Liver (tissue), 9 donors: ENCODE measurements around the gene ROMO1. TPM values are rescaled to one million over a fixed set of nuclear protein-coding genes. Genes with fewer than 3 reads are reported as not detected.
"Not testable (repeated sequence)": the region's sequence is repeated elsewhere in the genome, so short reads cannot be mapped to it uniquely, and the experiment has no call there.

Experiments
- DNase-seq: peaks from one replicate; pipeline ENCODE4 v3.0.0-alpha.2; 2017; ENCODE audit warnings: low spot score
- H3K27ac ChIP-seq, 2 donors: one replicate each; pipeline ENCODE4 v1.7.0; 2013; ENCODE audit warnings: inconsistent platforms in 2 of 2, low read length in 2 of 2, control low read depth in 1 of 2, low read depth in 1 of 2, mild to moderate bottlenecking in 1 of 2
- H3K27me3 ChIP-seq, 4 donors: one replicate each; pipeline versions ENCODE4 v1.6.1 to v1.7.0; 2013; ENCODE audit warnings: low read length in 3 of 4, inconsistent platforms in 1 of 4, mild to moderate bottlenecking in 1 of 4, moderate library complexity in 1 of 4; ENCODE audit not compliant: control insufficient read depth in 4 of 4, insufficient read depth in 4 of 4
- H3K36me3 ChIP-seq, 4 donors: one replicate each; pipeline versions ENCODE4 v1.6.1 to v1.7.0; 2013; ENCODE audit warnings: low read length in 3 of 4, mild to moderate bottlenecking in 3 of 4, low read depth in 1 of 4, moderate library complexity in 1 of 4; ENCODE audit not compliant: control insufficient read depth in 4 of 4, insufficient read depth in 3 of 4
- H3K4me1 ChIP-seq, 4 donors: one replicate each; pipeline versions ENCODE4 v1.6.1 to v1.7.0; 2013; ENCODE audit warnings: low read length in 3 of 4, mild to moderate bottlenecking in 3 of 4, moderate library complexity in 1 of 4; ENCODE audit not compliant: control insufficient read depth in 4 of 4, insufficient read depth in 4 of 4
- H3K4me3 ChIP-seq, 3 donors: one replicate each; pipeline versions ENCODE4 v1.6.1 to v1.7.0; 2013; ENCODE audit warnings: low read length in 3 of 3, control low read depth in 1 of 3, low read depth in 1 of 3, mild to moderate bottlenecking in 1 of 3
- H3K9ac ChIP-seq, 2 donors: one replicate each; pipeline ENCODE4 v1.7.0; 2013; ENCODE audit warnings: low read length in 2 of 2, mild to moderate bottlenecking in 2 of 2, moderate library complexity in 2 of 2, control low read depth in 1 of 2, low read depth in 1 of 2
- H3K9me3 ChIP-seq, 4 donors: one replicate each; pipeline versions ENCODE4 v1.6.1 to v1.7.0; 2013; ENCODE audit warnings: low read length in 3 of 4; ENCODE audit not compliant: control insufficient read depth in 4 of 4
- EGR1 ChIP-seq, 2 donors: IDR thresholded peaks; 2 replicates each; pipeline ENCODE4 v1.6.1; 2016 to 2018; ENCODE audit warnings: antibody characterized with exemption in 2 of 2, low read depth in 2 of 2
- FOXA1 ChIP-seq: IDR thresholded peaks from 2 replicates; pipeline ENCODE4 v1.6.1; 2016; ENCODE audit warnings: antibody characterized with exemption
- FOXA2 ChIP-seq: IDR thresholded peaks from 2 replicates; pipeline ENCODE4 v1.6.1; 2016; ENCODE audit warnings: antibody characterized with exemption
- GABPA ChIP-seq, 2 donors: IDR thresholded peaks in 1 of 2; conservative IDR thresholded peaks in 1 of 2; 2 replicates each; pipeline ENCODE4 v1.6.1; 2016; ENCODE audit warnings: antibody characterized with exemption in 2 of 2, mild to moderate bottlenecking in 1 of 2, moderate library complexity in 1 of 2
- HNF4A ChIP-seq, 2 donors: conservative IDR thresholded peaks; 2 replicates each; pipeline ENCODE4 v1.6.1; 2016; ENCODE audit warnings: antibody characterized with exemption in 2 of 2, mild to moderate bottlenecking in 2 of 2
- HNF4G ChIP-seq: IDR thresholded peaks from 2 replicates; pipeline ENCODE4 v1.6.1; 2016; ENCODE audit warnings: antibody characterized with exemption
- JUND ChIP-seq, 2 donors: IDR thresholded peaks; 2 replicates each; pipeline ENCODE4 v1.6.1; 2016; ENCODE audit warnings: antibody characterized with exemption in 2 of 2
- RAD21 ChIP-seq, 2 donors: IDR thresholded peaks; 2 replicates each; pipeline ENCODE4 v1.6.1; 2016; ENCODE audit warnings: antibody characterized with exemption in 2 of 2, mild to moderate bottlenecking in 2 of 2
- RXRA ChIP-seq, 2 donors: IDR thresholded peaks; 2 replicates each; pipeline ENCODE4 v1.6.1; 2017 to 2018; ENCODE audit warnings: antibody characterized with exemption in 2 of 2, mild to moderate bottlenecking in 1 of 2
- SP1 ChIP-seq: IDR thresholded peaks from 2 replicates; pipeline ENCODE4 v1.6.1; 2018; ENCODE audit warnings: antibody characterized with exemption, mild to moderate bottlenecking
- TAF1 ChIP-seq: conservative IDR thresholded peaks from 2 replicates; pipeline ENCODE4 v1.6.1; 2016; ENCODE audit warnings: antibody characterized with exemption, mild to moderate bottlenecking
- YY1 ChIP-seq: IDR thresholded peaks from 2 replicates; pipeline ENCODE4 v1.6.1; 2016; ENCODE audit warnings: antibody characterized with exemption, mild to moderate bottlenecking
- whole genome bisulfite sequencing: extraction: QIAGEN DNeasy Blood & Tissue Kit; methylation state at CpG from one replicate; pipeline ENCODE4 v1.1.7; 2013; 5-methylcytosine and 5-hydroxymethylcytosine counted together
- polyA plus RNA-seq, 2 donors: library from polyadenylated mRNA; stranded (reverse) in 1 of 2; unstranded in 1 of 2; fragments of 200-250 nt in 1 of 2; fragments of >200 nt in 1 of 2; fragmentation: Nextera tagmentation in 1 of 2; extraction: Ambion mirVana in 1 of 2; gene quantifications; one replicate each; pipeline versions ENCODE4 v1.2.1 to v1.2.3, GENCODE V29; 2013 to 2015
- total RNA-seq, 2 donors: library from RNA; depleted of rRNA; stranded (reverse); fragments of >200 nt; gene quantifications; one replicate each; pipeline ENCODE4 v1.2.3, GENCODE V29; 2014
- TF ChIP-seq, protein P1 (sequence below): IDR thresholded peaks from 2 replicates; pipeline ENCODE4 v1.6.1; 2016; ENCODE audit warnings: antibody characterized with exemption
- TF ChIP-seq, protein P2 (sequence below): IDR thresholded peaks from 2 replicates; pipeline ENCODE4 v1.6.1; 2016; ENCODE audit warnings: antibody characterized with exemption
- TF ChIP-seq, protein P3 (sequence below): IDR thresholded peaks from 2 replicates; pipeline ENCODE4 v1.6.1; 2016; ENCODE audit warnings: antibody characterized with exemption
- donor health status: healthy.
- donor health status: healthy.
- donor health status: healthy.
- donor health status: healthy.
- donor health status: healthy.

Gene ROMO1
- total and polyA plus RNA-seq, 4 donors = 68.4 to 359 (median 147) TPM

DNA sequence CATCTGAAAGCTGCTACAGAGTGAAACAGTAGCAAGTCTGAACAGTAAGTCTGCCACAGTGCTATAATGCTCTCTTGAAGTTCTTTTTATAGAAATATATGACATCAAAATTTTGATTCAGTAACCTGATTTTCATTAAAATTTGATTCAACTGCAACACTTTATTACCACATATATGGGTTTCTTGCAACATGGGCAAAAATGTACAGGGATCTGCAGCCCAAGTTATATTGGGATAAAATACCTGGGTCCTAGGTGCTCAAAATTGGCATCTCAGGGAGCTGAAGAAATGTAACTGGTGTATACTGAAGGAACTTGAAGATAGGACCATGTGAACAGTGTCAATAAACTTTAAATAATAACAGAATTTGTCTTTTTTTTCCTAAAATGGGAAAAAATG is 10.8 kb downstream of the ROMO1 start:
- DNase-seq = no peak
- Histone ChIP-seq H3K27ac (no peak overlapping the region), H3K27me3 (no peaks in the 10 kb centered on the region), H3K4me1 (no peaks in the 10 kb centered on the region), H3K9ac (no peak overlapping the region), H3K4me3 (no peak overlapping the region), H3K36me3 (peaks cover 19 to 88% (median 84%) of the 10 kb centered on the region in 4 donors), H3K9me3 (no peaks in the 10 kb centered on the region)
- TF ChIP-seq, protein P1, sequence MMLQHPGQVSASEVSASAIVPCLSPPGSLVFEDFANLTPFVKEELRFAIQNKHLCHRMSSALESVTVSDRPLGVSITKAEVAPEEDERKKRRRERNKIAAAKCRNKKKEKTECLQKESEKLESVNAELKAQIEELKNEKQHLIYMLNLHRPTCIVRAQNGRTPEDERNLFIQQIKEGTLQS = no peak
- TF ChIP-seq SP1 (no peak), JUND (IDR thresholded peaks at IDR 0.05) (no peak), GABPA (IDR thresholded peaks at IDR 0.05 in 1 of 2, conservative IDR thresholded peaks at IDR 0.05 in 1 of 2) (no peak), HNF4G (no peak), YY1 (no peak), FOXA1 (no peak), HNF4A (conservative IDR thresholded peaks at IDR 0.05) (no peak), TAF1 (no peak), FOXA2 (no peak), EGR1 (IDR thresholded peaks at IDR 0.05; ENCODE audit: low read depth in 2 of 2) (no peak), RXRA (IDR thresholded peaks at IDR 0.05) (no peak)
- TF ChIP-seq, protein P2, sequence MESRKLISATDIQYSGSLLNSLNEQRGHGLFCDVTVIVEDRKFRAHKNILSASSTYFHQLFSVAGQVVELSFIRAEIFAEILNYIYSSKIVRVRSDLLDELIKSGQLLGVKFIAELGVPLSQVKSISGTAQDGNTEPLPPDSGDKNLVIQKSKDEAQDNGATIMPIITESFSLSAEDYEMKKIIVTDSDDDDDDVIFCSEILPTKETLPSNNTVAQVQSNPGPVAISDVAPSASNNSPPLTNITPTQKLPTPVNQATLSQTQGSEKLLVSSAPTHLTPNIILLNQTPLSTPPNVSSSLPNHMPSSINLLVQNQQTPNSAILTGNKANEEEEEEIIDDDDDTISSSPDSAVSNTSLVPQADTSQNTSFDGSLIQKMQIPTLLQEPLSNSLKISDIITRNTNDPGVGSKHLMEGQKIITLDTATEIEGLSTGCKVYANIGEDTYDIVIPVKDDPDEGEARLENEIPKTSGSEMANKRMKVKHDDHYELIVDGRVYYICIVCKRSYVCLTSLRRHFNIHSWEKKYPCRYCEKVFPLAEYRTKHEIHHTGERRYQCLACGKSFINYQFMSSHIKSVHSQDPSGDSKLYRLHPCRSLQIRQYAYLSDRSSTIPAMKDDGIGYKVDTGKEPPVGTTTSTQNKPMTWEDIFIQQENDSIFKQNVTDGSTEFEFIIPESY = no peak
- TF ChIP-seq, protein P3, sequence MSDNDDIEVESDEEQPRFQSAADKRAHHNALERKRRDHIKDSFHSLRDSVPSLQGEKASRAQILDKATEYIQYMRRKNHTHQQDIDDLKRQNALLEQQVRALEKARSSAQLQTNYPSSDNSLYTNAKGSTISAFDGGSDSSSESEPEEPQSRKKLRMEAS = no peak

DNA sequence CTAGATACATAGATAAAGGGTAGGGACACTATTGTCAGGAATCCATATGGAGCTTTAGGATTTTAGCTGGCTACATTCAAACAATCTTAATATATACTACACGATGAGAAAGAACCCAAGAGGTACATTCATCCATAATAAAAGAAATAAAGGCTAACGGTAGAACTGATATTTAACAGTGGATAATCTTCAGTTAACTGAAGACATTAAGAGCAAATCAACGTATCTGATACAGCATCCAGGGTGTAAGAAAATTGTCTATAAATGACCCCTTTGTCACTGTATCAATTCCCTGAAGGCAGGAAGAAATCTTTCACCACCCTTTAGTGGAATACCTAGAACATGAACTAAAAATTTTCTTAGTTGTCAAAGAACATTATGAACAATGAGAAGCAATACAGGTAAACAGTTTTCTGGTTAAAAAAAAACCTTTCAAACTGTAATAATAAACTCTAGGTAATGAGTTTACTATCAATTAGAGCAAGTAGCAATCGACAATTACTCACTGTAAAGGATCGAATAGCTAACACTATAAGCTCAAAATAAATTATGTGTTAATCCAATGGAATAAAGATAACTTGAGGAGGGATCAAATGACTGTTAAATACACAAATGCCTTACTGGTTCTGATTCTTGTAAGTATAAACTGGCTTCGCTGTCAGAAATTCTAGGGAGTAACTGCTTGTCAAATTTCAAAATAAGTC is 11.8 kb downstream of the ROMO1 start:
- no peaks in the 10 kb centered on the region for H3K4me1 ChIP-seq
- H3K9ac ChIP-seq = no peak overlapping the region
- no peak for DNase-seq
- H3K36me3 ChIP-seq = peaks cover 17 to 89% (median 85%) of the 10 kb centered on the region in 4 donors
- no peak overlapping the region for H3K4me3 ChIP-seq
- H3K27me3 ChIP-seq = no peaks in the 10 kb centered on the region
- no peak overlapping the region for H3K27ac ChIP-seq
- TF ChIP-seq GABPA (IDR thresholded peaks at IDR 0.05 in 1 of 2, conservative IDR thresholded peaks at IDR 0.05 in 1 of 2) (no peak), RXRA (IDR thresholded peaks at IDR 0.05) (no peak), YY1 (no peak), RAD21 (IDR thresholded peaks at IDR 0.05) (no peak), HNF4G (no peak)
- H3K9me3 ChIP-seq = no peaks in the 10 kb centered on the region
- 83% methylated on average over 6 of the region's 6 CpGs for WGBS

DNA sequence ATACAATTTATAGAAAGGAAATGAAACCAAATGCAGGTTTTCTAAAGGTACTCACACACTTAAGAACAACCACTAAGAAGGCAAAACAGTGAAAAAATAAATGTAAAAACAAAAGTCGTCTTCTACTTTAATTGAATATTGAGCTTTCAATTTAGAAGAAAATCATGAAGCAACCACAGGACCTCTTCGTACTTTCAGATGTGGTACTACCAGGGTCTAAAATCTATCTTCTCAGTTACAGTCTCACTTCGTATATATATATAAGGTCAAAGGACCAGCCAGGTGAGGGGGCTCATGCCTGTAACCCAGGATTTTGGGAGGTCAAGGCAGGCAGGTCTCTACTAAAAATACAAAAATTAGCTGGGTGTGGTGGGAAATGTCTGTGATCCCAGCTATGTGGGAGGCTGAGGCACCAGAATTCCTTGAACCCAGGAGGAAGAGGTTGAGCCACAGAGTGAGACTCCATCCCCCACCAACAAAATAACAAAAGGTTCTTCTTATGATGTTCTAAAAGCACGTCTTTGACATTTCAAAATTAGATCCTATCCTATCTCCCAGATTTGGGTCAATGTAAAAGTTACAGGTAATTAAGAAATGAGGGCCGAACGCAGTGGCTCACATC is 12.5 kb downstream of the ROMO1 start:
- TF ChIP-seq FOXA2 (no peak), HNF4A (conservative IDR thresholded peaks at IDR 0.05) (no peak)
- H3K9me3 ChIP-seq = no peaks in the 10 kb centered on the region
- 85% methylated on average over 6 of the region's 6 CpGs for WGBS
- no peak overlapping the region for H3K4me3 ChIP-seq
- H3K4me1 ChIP-seq = no peaks in the 10 kb centered on the region
- H3K27ac ChIP-seq = no peak overlapping the region
- H3K36me3 ChIP-seq = peaks cover 15 to 90% (median 85%) of the 10 kb centered on the region in 4 donors
- H3K9ac ChIP-seq = no peak overlapping the region
- DNase-seq = no peak
- H3K27me3 ChIP-seq = no peaks in the 10 kb centered on the region

DNA sequence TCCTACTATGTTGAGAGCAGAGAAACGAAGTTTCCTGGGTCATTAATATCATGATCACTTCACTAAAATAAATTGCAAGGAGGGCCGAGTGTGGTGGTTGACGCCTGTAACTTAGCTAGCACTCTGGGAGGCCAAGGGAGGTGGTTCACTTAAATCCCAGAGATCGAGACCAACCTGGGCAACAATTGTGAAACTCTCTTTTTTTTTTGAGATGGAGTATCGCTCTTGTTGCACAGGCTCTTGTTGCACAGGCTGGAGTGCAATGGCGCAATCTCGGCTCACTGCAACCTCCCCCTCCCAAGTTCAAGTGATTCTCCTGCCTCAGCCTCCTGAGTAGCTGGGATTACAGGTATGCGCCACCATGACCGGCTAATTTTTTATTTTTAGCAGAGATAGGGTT is 13.9 kb downstream of the ROMO1 start:
- H3K4me1 ChIP-seq = not testable (repeated sequence)
- peaks cover 24 to 91% (median 83%) of the 10 kb centered on the region in 4 donors for H3K36me3 ChIP-seq
- WGBS = 85% methylated on average over 9 of the region's 9 CpGs

More for the DNA sequence above, 13.9 kb downstream of the ROMO1 start:
- not testable (repeated sequence) for H3K9me3 ChIP-seq, DNase-seq, H3K9ac ChIP-seq, H3K27ac ChIP-seq, H3K4me3 ChIP-seq, H3K27me3 ChIP-seq
